Fibroblast of lung (primary cell): ENCODE measurements around the gene STAP2. TPM values are rescaled to one million over a fixed set of nuclear protein-coding genes. Genes with fewer than 3 reads are reported as not detected.

Experiments used
- DNase-seq, 2 donors: peaks; one replicate each; pipeline versions ENCODE4 v3.0.0 to v3.0.0-alpha.2; 2010; ENCODE audit warnings: low read depth in 2 of 2
- H2AFZ ChIP-seq: 2 replicates; pipeline ENCODE4 v1.5.1; 2012; ENCODE audit warnings: low read length, control low read depth, inconsistent platforms
- H3K27ac ChIP-seq: 2 replicates; pipeline ENCODE4 v1.5.1; 2011; ENCODE audit warnings: low read length, control low read depth; ENCODE audit not compliant: insufficient read depth
- H3K27me3 ChIP-seq: 2 replicates; pipeline ENCODE4 v1.5.1; 2011; ENCODE audit warnings: mild to moderate bottlenecking, low read length; ENCODE audit not compliant: control insufficient read depth, insufficient read depth
- H3K36me3 ChIP-seq: 2 replicates; pipeline ENCODE4 v1.5.1; 2011; ENCODE audit warnings: low read length; ENCODE audit not compliant: control insufficient read depth, insufficient read depth
- H3K4me1 ChIP-seq: 2 replicates; pipeline ENCODE4 v1.5.1; 2011; ENCODE audit warnings: low read length; ENCODE audit not compliant: control insufficient read depth, insufficient read depth; ENCODE audit errors: extremely low read depth
- H3K4me2 ChIP-seq: 2 replicates; pipeline ENCODE4 v1.5.1; 2011; ENCODE audit warnings: low read length, control low read depth; ENCODE audit not compliant: insufficient read depth; ENCODE audit errors: extremely low read depth
- H3K4me3 ChIP-seq, 4 experiments: fragments of 200-600 bp in 1 of 4; sonication (generic) in 1 of 4; replicated peaks in 1 of 4; 2 replicates each; pipeline ENCODE4 v1.5.1; 2011 to 2016; ENCODE audit warnings: low read length in 4 of 4, low read depth in 3 of 4, mild to moderate bottlenecking in 3 of 4, control low read depth in 2 of 4, inconsistent platforms in 1 of 4, mixed read lengths in 1 of 4; ENCODE audit not compliant: insufficient read depth in 1 of 4; ENCODE audit errors: control extremely low read depth in 1 of 4
- H3K79me2 ChIP-seq: 2 replicates; pipeline ENCODE4 v1.5.1; 2012; ENCODE audit warnings: mild to moderate bottlenecking, low read length, inconsistent platforms; ENCODE audit not compliant: control insufficient read depth, insufficient read depth
- H3K9ac ChIP-seq: 2 replicates; pipeline ENCODE4 v1.5.1; 2011; ENCODE audit warnings: mild to moderate bottlenecking, low read length, control low read depth; ENCODE audit not compliant: insufficient read depth
- H3K9me3 ChIP-seq: 2 replicates; pipeline ENCODE4 v1.5.1; 2012; ENCODE audit warnings: low read depth, low read length; ENCODE audit not compliant: control insufficient read depth, insufficient read depth
- H4K20me1 ChIP-seq: 2 replicates; pipeline ENCODE4 v1.5.1; 2011; ENCODE audit warnings: low read length; ENCODE audit not compliant: control insufficient read depth, insufficient read depth; ENCODE audit errors: extremely low read depth
- EZH2 ChIP-seq: IDR thresholded peaks from 2 replicates; pipeline ENCODE4 v1.5.1; 2012; ENCODE audit warnings: low read length, control low read depth, mild to moderate bottlenecking; ENCODE audit errors: missing control alignments
- polyA plus RNA-seq, 2 donors: library from polyadenylated mRNA; depleted of rRNA in 1 of 2; stranded (reverse) in 1 of 2; unstranded in 1 of 2; fragments of >200 nt; gene quantifications; 2 replicates each; pipeline ENCODE4 v1.2.1, GENCODE V29; 2011 to 2012; ENCODE audit warnings: missing spikeins in 1 of 2
- total RNA-seq: library from RNA; depleted of rRNA; stranded (reverse); fragments of >200 nt; gene quantifications from 2 replicates; pipeline ENCODE4 v1.2.1, GENCODE V29; 2014
- TF ChIP-seq, protein P1 (sequence below), 2 donors: IDR thresholded peaks in 1 of 2; conservative IDR thresholded peaks in 1 of 2; 1 replicate in 1 of 2; 2 replicates in 1 of 2; pipeline ENCODE4 v1.5.1; 2011 to 2012; ENCODE audit warnings: low read length in 2 of 2, control low read depth in 1 of 2, inconsistent platforms in 1 of 2, low read depth in 1 of 2, mild to moderate bottlenecking in 1 of 2

Gene STAP2
- total and polyA plus RNA-seq, 2 donors (not counting 1 experiment from before 2014, with no cell fraction given), result 1.7 to 4.8 TPM

DNA sequence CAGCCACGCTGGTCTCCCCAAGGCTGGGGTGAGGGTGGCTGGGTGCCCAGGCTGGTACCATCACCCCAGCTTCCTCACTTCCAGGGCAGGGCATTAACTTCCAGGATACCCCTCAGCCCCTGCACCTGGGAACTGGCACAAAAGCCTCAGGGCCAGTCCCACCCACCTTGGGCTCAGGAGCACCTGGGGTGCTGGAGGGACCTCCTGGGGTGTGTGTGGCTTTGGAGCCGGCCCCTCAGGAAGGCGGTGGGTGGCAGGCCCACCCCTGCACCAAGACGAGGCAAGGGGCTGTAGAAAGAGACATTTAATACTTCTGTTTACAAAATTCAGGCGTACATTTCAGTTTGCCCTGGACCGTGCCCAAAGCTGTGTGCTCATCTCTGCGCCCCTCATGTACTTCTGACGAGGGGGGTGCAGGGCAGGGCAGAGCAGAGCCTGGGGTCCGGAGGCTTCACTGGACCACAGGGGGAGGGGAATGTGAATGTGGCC is 21.5 kb upstream of the STAP2 start:
- TF ChIP-seq, protein P1, sequence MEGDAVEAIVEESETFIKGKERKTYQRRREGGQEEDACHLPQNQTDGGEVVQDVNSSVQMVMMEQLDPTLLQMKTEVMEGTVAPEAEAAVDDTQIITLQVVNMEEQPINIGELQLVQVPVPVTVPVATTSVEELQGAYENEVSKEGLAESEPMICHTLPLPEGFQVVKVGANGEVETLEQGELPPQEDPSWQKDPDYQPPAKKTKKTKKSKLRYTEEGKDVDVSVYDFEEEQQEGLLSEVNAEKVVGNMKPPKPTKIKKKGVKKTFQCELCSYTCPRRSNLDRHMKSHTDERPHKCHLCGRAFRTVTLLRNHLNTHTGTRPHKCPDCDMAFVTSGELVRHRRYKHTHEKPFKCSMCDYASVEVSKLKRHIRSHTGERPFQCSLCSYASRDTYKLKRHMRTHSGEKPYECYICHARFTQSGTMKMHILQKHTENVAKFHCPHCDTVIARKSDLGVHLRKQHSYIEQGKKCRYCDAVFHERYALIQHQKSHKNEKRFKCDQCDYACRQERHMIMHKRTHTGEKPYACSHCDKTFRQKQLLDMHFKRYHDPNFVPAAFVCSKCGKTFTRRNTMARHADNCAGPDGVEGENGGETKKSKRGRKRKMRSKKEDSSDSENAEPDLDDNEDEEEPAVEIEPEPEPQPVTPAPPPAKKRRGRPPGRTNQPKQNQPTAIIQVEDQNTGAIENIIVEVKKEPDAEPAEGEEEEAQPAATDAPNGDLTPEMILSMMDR (conservative IDR thresholded peaks at IDR 0.05 in 1 of 2, IDR thresholded peaks at IDR 0.05 in 1 of 2; ENCODE audit: low read depth in 1 of 2, low read length in 2 of 2), result no peak
- no peak for TF ChIP-seq EZH2
- no peaks in the 10 kb centered on the region for H3K9me3 ChIP-seq
- H3K4me3 ChIP-seq, result no peak overlapping the region
- H3K36me3 ChIP-seq, result peaks cover 47% of the 10 kb centered on the region
- no peaks in the 10 kb centered on the region for H3K27me3 ChIP-seq
- no peak overlapping the region for H3K9ac ChIP-seq
- H2AFZ ChIP-seq, result no peak overlapping the region
- H3K4me2 ChIP-seq, result no peak overlapping the region
- H3K27ac ChIP-seq, result no peak overlapping the region
- no peak for DNase-seq
- H4K20me1 ChIP-seq, result no peaks in the 10 kb centered on the region
- no peaks in the 10 kb centered on the region for H3K79me2 ChIP-seq
- no peaks in the 10 kb centered on the region for H3K4me1 ChIP-seq

GRCh38 chr19:4359627-4360000 is 21.0 kb upstream of the STAP2 start:
- no peak overlapping the region for H3K4me2 ChIP-seq
- TF ChIP-seq EZH2, result no peak
- TF ChIP-seq, protein P1 (conservative IDR thresholded peaks at IDR 0.05 in 1 of 2, IDR thresholded peaks at IDR 0.05 in 1 of 2; ENCODE audit: low read depth in 1 of 2, low read length in 2 of 2), result no peak
- H3K9me3 ChIP-seq, result no peaks in the 10 kb centered on the region
- H2AFZ ChIP-seq, result no peak overlapping the region
- H3K27me3 ChIP-seq, result no peaks in the 10 kb centered on the region
- H3K9ac ChIP-seq, result no peak overlapping the region
- no peaks in the 10 kb centered on the region for H4K20me1 ChIP-seq
- H3K79me2 ChIP-seq, result no peaks in the 10 kb centered on the region
- peaks cover 45% of the 10 kb centered on the region for H3K36me3 ChIP-seq
- no peak for DNase-seq
- H3K4me1 ChIP-seq, result no peaks in the 10 kb centered on the region
- no peak overlapping the region for H3K27ac ChIP-seq
- H3K4me3 ChIP-seq, result no peak overlapping the region

DNA sequence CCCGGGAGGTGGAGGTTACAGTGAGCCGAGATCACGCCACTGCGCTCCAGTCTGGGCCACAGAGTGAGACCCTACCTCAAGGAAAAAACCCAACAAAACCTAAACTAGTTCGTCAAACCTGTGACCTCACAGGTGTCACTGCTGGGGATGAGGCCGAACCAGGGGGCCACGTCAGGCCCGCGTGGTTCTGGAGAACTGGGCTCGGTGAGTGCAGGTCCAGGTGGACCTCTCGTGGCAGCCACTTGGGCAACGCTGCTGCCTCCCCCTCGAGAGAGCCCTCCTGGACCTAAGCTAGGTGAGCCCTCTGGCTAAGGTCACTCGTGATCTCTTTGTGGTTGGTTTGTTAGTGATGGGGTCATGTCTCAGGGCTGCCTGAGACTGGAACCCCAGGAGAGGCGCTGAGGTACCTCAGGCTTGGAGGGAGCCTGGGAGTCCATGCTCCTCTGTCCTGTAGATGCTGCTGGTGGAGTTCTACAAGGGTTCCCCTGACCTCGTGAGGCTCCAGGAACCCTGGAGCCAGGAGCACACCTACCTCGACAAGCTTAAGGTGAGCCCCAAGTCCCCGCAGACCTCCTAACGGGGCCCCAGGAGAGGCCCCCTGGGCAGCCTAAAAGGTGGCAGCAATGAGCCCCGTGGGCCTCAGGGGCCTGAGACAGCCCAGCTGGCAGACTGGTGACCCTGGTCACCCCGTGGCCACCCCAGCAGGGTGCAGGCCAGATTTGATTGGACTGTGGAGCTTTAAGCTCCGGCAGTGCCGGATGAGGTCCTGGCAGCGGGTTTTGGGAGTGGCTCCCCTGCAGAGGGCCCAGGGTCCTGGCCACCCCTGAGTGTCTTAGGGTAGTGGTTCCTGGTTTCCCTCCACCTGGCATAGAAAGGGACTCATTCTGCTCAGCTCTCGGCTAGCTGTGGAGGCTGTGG is 20.3 kb upstream of the STAP2 start:
- Histone ChIP-seq H2AFZ (no peak overlapping the region), H3K79me2 (no peaks in the 10 kb centered on the region), H3K4me2 (no peak overlapping the region), H3K4me1 (no peaks in the 10 kb centered on the region), H3K9ac (no peak overlapping the region), H3K36me3 (peaks cover 44% of the 10 kb centered on the region), H3K27me3 (no peaks in the 10 kb centered on the region), H3K9me3 (no peaks in the 10 kb centered on the region), H3K27ac (no peak overlapping the region), H3K4me3 (no peak overlapping the region), H4K20me1 (no peaks in the 10 kb centered on the region)
- TF ChIP-seq EZH2, result no peak
- TF ChIP-seq, protein P1 (conservative IDR thresholded peaks at IDR 0.05 in 1 of 2, IDR thresholded peaks at IDR 0.05 in 1 of 2; ENCODE audit: low read depth in 1 of 2, low read length in 2 of 2), result no peak
- DNase-seq, result no peak
